Melanocyte of skin (primary cell): Measurements from ENCODE around the gene MXD1. TPM values are rescaled to one million over a fixed set of nuclear protein-coding genes. Genes with fewer than 3 reads are reported as not detected.

Experiments
- small RNA-seq, 2 donors: library from RNA; depleted of rRNA; stranded (forward); fragments of <200 nt; gene quantifications; one replicate each; pipeline ENCODE3, GENCODE V24; 2012
- total RNA-seq, 2 donors: library from RNA; depleted of rRNA; stranded (reverse); fragments of >200 nt; gene quantifications; 2 replicates each; pipeline ENCODE4 v1.2.3, GENCODE V29; 2012

Gene MXD1, protein sequence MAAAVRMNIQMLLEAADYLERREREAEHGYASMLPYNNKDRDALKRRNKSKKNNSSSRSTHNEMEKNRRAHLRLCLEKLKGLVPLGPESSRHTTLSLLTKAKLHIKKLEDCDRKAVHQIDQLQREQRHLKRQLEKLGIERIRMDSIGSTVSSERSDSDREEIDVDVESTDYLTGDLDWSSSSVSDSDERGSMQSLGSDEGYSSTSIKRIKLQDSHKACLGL
- total RNA-seq = 1 to 10 TPM; 4.7 to 4.8 TPM

DNA sequence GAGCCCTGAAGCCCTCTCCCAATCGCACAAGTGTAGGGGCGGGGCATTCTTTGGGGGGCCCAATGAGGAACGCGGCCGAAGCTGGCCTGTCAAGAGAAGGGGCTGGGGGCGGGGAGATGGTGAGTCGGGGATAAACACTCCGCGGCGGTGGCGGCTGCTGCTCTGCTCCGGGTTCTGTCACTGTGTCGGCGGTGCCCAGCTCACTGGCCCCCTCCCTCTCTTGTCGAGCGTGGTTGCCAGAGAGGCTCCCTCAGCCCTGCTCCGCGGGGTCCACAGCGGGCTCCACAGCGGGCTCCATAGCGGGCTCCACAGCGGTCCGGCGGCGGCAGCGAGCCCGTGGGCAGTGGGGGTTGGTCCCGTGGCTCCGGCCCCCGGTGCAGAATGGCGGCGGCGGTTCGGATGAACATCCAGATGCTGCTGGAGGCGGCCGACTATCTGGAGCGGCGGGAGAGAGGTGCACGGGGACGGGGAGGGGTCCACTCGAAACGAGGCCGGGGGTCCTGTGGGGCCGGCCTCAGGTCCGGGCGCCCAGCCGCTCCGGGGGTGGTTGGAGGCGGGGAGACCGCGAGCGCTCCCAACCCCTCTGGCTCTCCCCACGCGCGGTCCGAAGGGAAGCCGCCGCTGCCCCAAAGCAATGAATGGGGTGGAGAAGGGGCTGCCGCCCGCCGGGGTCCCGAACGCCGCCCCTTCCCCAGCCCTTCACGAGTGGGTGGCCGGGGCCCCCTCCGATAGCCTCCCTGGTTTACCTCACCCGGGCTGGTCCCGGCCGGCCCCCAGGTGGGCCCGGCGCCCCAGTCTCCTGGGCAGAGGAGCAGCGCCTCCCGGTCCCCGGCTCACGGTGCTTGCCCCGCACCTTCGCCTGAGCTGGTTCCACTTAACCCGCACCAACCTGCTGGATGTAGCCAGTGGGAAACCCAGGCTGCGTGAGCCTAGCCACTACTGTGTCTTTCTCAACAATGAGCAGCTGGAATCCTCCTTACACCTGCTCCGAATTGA, at the start of gene MXD1:
MXD1 (plus strand) TSS at position 160 of the 996 bp plus-strand sequence; CDS start at position 382, 222 bp downstream.

DNA sequence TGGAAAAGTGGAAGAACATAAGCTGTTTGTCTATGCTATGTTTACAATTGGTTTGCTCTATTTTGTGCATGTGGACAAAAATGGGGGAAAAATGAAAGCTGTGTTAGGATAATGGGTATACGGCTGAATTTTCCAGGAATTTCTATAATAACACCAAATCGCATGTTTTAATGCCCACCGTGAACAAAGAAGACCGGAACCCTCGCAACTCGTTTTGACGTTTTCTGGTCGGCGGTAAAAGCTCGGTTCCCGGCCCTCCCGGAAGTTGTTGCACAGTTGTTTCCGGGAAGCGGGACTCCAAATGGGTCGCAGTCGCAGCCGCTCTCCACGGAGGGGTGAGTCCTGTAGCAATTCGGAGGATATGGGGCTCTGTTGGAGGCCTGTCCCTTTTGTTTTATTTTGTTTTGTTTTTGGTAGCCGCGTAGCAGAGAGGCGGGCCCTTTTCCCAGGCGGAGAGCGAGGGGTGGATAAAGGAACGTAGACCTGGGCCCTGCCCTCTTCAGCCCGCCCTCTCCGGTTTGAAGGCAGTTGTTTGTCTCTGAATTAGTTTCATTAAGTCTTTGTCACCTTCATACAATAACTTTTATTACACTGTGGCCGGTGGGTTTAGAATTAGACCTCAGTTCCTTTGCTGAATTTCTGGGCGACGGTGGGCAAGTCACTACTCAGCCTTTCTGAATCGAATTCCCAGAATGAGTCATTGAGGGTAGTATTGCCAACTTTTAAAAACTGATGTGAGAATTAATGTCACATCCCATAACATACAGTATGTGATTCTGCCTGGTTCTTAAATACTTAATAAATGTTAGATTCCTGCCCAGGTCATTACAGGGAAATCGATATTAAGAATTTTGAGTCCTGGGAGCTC, 21.0 kb upstream of the MXD1 start, which contains the start of gene SNRNP27:
SNRNP27 (plus strand) TSS at position 273 of the 868 bp plus-strand sequence; CDS start at position 302, 29 bp downstream.

DNA sequence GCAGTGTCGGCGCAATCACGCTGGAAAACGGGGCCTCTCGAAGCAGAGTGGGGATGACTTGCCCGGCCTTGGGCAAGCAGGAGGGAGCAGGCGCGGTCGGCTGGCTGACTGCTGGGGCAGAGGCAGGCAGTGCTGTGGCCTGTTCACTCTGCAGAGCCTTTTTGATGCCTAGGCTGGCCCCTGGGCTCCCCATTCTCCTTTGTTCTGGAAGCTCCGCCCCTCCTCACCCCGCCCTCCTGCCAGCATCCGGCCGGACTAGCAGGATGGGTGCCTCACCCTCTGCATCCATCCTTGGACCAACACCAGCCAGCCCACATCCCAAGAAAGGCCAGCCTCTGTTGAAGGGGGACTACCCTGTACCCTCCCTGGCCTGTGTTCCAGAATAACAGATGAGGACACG, 46.6 kb downstream of the MXD1 start, which contains the start of gene ASPRV1:
ASPRV1 (minus strand) TSS at position 136 of the 400 bp plus-strand sequence. CDS start 195 bp downstream, outside the sequence.

Small RNA genes within 50 kb of the gene (small RNA-seq; reads per million reads assigned to genes)
- 0 reads per million in 2 donors for gene RPL23AP92

Other genes with a start within 250 kb of the MXD1 start
- gene ANXA4, start 173.0 kb upstream of the MXD1 start, total RNA-seq = 10 to 100 TPM; 24.1 to 30.6 TPM
- gene GMCL1, start 85.4 kb upstream of the MXD1 start, total RNA-seq = 1 to 10 TPM; 5.9 to 8.7 TPM
- gene SNRNP27, start 21.2 kb upstream of the MXD1 start, total RNA-seq = 10 to 100 TPM; 26.2 to 52.6 TPM
- gene ASPRV1, start 46.5 kb downstream of the MXD1 start, total RNA-seq = under 1 TPM; under 0.01 to 0.34 TPM
- 10 to 100 TPM; 39.2 to 73.6 TPM for gene PCBP1, start 172.4 kb downstream of the MXD1 start, total RNA-seq